ENCODE results near the gene NTM.

DNA sequence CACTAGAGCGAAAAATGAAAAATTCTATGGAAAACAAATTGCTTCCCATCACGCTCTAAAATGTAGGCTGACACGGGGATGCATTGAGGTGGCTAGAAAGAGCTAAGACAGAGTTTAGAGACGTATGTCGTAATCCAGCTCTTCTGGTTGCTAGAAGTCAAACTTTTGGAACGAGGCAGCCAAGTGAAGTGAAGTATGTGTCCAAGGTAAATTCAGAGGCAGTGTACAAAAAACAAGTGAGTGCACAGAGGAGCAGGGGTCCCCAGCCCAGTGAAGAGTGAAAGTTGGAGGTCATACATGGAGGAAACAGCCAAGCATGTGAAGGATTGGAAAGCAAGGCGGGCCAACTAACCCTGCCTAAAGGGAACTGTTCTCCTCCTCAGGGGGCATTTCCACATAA is 528.5 kb downstream of the NTM start:
- TF ChIP-seq, protein P1, sequence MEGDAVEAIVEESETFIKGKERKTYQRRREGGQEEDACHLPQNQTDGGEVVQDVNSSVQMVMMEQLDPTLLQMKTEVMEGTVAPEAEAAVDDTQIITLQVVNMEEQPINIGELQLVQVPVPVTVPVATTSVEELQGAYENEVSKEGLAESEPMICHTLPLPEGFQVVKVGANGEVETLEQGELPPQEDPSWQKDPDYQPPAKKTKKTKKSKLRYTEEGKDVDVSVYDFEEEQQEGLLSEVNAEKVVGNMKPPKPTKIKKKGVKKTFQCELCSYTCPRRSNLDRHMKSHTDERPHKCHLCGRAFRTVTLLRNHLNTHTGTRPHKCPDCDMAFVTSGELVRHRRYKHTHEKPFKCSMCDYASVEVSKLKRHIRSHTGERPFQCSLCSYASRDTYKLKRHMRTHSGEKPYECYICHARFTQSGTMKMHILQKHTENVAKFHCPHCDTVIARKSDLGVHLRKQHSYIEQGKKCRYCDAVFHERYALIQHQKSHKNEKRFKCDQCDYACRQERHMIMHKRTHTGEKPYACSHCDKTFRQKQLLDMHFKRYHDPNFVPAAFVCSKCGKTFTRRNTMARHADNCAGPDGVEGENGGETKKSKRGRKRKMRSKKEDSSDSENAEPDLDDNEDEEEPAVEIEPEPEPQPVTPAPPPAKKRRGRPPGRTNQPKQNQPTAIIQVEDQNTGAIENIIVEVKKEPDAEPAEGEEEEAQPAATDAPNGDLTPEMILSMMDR (IDR thresholded peaks at IDR 0.05): no peak
- TF ChIP-seq POLR2A (IDR thresholded peaks at IDR 0.05): no peak

Data from esophagus squamous epithelium (tissue), 4 donors.